HG03066 (cell line): ENCODE results near the gene TTC31.
"Not testable (repeated sequence)": the region's sequence is repeated elsewhere in the genome, so short reads cannot be mapped to it uniquely, and the experiment has no call there.

Source experiments
- ATAC-seq: cut with Tn5 transposase; IDR thresholded peaks from one replicate; pipeline ENCODE4 v1.9.1; 2021; ENCODE audit warnings: low read depth; ENCODE audit not compliant: unreplicated experiment

TTC31 gene

DNA sequence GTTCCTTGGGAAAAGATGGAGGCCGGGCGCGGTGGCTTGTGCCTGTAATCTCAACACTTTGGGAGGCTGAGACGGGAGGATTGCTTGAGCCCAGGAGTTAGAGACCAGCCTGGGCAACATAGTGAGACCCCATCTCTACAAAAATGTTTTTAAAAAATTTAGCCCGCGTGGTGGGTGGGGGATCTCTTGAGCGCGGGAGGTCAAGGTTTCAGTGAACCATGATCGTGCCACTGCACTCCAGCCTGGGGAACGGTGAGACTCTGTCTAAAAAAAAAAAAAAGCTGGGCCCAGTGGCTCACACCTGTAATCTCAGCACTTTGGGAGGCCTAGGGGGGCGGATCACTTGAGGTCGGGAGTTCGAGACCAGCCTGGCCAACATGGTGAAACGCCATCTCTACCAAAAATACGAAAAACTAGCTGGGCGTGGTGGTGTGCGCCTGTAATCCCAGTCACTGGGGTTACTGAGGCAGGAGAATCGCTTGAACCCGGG, 839 bp downstream of the TTC31 start:
- not testable (repeated sequence) for ATAC-seq

DNA sequence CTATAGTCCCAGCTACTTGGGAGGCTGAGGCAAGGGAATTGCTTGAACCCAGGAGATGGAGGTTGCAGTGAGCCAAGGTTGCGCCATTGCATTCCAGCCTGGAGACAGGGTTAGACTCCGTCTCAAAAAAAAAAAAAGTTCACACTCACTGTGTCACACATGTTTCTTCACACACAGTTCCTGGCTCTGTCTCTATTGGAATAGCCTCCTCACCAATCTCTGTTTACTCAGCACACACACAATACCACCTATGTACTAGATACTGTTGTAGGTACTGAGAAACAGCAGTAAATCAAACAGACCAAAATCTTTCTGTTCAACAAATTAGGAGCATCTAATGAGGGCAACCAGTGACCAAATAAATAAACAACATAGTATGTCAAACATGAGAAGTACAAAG, 3.3 kb downstream of the TTC31 start:
- no peak for ATAC-seq

DNA sequence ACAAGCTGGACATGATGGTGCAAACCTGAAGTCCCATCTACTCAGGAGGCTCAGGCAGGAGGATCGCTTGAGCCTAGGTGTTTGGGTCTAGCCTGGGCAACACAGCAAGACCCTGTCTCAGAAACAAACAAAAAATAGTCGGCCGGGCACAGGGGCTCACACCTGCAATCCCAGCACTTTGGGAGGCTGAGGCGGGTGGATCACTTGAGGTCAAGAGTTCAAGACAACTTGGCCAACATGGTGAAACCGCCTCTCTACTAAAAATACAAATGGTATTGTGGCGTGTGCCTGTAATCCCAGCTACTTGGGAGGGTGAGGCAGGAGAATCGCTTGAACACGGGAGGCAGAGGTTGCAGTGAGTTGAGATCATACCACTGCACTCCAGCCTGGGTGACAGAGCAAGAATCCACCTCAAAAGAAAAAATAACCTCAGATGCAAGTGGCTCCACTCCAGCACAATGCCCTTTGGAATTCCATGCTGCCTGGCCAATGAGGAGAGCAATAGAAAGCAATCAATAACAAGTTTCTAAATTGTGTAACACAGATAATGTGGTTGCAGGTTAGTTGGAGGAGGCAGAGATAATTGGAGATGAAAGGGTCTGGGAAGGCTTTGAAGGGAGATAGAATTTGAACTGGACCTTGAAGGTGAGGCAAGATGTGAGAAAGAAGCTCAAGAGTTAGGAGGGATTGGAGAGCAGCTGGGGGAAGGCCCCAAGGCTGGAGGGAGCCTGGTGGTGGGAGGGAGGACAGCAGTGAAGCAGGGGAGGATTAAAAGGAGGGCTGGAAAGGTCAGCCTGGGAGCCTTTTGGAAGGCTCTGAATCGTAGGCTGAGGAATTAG, 6.0 kb downstream of the TTC31 start:
- ATAC-seq, result no peak

DNA sequence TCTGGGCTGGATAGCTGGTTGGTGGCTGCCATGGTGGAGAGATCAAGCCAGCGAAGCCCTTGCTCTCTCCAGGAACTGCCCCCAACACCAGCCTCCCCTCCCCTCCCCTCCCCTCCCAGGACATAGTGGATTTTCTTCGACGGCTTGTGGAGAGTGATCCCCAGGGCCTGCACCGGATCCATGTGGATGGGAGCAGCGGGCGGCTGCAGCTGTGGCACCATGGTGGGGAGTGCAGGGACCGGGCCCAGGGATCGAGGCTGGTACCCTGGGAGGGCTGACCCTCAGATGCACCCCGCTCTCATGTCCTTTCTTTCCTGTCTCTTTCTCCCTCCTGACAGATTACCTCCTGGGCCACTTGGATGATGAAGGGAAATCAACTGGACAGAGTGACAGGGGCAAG, 7.0 kb downstream of the TTC31 start:
- no peak for ATAC-seq

DNA sequence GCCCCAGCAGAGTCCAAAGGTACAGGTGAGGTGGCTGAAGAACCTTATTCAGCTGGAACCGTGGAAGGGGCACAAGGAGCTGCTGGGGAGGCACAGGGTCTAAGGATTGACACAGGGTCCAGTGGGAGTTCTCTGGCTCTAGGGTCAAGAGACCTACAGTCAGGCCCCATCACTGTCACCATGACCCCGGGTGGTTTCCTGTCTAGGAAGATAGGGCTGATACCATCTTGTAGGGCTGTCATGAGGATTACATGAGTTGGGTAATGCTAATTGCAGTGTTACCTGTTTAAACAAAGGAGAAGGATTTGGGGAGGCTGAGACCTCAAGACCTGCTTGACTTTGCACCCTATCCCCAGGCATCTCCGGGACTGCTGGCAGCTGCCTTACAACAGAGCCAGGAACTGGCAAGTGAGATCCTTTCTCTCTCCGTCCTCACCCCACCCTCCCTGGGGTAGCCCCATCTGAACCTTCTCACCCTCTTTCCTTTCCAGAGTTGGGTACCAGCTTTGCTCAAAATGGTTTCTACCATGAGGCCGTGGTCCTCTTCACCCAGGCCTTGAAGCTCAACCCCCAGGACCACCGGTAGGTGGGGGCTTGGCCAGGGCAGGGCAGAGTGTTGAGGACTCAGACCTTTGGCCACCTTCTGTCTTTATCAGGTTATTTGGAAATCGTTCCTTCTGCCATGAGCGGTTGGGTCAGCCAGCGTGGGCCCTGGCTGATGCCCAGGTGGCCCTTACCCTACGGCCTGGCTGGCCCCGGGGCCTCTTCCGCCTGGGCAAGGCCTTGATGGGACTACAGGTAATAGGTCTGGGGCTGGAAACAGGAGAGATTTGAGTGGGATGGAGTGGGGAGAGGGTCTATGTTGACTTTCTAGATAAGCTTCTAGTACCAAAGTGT, 9.0 kb downstream of the TTC31 start:
- ATAC-seq, result no peak

DNA sequence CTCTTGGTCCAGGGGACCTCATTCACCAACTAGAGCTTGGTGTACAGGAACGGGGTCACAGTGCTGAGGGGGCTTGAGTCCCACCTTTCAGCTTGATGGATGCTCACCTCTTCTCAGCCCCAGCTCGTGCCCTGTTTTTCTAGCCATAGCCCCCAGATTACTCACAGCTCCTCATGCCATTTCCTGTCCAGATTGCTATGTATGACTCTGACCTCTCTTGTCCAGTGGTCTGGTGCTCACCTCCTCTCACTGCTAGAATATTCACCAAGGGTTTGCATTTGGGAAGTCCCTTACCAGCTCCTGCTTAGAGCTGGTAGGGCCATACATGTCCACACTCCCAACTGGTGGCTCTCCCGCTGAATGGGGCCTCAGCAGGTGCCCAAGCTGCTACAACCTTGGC, 10.7 kb downstream of the TTC31 start:
- no peak for ATAC-seq

DNA sequence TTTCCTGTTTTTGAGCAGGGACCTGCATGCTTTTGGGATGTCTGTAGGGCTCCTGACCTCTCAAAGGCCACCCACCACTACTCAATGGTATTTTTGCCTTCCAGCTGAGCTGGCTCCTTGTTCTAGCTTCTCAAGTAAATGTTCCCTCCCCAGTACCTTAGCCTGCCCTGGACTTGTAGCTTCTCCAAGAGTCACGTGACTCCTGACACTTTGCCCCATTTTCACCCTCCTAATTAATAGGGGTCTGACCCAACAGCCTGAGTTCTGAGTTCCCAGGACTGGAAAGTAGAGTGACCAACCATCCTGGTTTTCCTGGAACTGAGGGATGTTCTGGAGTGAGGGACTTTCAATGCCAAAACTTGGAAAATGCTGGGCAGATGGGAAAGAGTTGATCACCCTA, 12.6 kb downstream of the TTC31 start:
- no peak for ATAC-seq

DNA sequence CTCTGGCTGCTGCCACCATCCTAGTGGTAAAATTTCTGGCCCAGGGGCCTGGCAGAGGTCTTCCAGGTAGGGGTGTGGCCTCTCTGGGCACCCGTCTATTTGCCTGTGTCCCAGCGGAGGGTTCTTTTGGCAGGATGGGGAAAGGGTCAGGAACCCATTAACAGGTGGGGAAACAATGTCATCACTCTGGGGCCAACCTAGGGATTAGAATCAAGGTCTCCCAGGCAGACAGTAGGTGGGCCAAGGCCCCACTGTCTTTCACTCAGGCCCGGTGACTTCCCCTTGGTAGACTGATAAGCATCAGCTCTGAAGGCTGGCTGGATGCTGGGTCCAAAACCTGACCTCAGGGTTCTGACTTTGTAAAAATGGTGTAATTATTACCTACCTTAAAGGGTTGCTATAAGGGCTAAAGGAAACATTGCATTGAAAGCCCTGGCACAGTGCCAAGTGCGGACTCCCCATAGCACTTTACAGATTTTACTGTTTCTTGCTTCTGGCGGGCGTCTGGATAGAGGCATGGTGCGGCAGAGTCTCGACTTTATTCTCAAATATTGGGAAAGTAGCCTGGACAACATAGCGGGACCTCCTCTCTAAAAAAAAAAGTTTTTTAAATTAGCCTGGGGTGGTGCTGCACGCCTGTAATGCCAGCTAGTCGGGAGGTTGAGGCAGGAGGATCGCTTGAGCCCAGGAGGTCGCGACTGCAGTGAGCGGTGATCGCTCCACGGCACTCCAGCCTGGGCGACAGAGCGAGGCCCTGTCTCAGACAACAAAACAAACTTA, 14.3 kb downstream of the TTC31 start:
- no peak for ATAC-seq

DNA sequence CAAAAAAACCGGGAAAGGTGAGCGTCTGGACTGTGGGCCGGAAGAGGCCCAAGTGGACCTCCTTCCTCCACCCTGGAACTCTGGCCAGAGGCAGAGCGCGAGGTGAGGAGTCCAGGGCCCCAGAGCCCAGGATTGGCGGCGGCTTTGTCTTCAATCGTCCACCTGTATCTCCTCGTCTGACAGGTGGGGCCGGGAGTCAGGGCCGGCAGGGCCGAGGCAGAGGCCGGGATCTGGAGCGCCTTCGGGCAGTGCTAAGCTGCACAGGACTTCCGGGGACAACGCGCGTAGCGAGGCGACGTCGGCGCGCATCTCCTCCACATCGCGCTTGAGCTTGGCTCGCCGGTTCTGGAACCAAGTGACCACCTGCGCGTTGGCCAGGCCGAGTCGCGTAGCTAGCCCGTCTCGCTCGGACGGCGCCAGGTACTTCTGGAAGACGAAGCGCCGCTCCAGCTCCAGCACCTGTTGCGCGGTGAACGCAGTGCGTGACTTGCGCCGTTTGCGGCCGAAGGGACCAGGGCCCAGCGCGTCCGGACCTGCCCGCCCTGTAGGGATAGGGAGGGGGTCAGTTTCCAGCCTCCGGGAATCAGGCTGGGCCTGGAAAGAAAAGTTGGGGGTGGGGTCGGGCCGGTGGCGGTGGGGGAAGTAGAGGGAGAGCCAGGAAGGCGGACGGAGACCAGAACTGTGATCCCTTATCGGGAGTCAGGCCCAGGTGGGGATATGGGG, 15.1 kb downstream of the TTC31 start:
- no peak for ATAC-seq

DNA sequence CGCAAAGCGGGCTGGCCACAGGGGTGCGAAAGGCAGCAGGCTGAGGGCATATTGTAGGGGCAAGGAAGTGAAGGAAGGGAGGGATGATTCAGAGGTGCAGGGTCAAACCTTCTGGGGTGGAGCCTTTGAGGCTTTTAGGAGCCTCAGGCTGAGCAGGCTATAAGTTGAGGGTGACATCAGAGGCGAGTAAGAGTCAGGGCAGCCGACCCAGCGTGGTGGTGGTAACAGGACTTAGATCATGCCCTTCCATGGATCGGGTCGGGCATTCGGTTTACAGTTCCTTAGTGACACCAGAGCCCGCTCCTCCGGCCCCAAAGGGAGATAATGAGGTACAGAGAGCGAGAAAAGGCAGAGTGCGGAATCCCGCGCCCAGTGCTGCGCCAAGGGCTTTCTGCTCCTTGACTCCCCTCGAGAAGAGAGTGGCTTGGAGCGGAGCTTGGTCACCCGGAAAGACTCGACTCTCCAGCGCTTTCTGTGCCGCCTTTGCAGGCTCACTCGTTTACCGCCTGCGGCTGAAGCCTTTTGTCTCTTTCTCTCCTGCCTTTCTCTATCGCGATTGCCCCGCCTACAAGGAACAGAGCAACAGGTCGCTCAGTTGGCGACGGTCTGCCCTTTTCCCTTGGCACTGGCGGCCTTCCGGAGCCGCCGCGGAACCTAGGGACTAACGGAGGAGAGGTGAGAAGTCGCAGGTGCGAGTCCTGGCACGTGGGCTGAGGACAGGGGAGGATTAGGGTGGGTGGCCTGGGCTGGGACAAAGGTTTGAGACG, 15.8 kb downstream of the TTC31 start:
- ATAC-seq, result no peak

DNA sequence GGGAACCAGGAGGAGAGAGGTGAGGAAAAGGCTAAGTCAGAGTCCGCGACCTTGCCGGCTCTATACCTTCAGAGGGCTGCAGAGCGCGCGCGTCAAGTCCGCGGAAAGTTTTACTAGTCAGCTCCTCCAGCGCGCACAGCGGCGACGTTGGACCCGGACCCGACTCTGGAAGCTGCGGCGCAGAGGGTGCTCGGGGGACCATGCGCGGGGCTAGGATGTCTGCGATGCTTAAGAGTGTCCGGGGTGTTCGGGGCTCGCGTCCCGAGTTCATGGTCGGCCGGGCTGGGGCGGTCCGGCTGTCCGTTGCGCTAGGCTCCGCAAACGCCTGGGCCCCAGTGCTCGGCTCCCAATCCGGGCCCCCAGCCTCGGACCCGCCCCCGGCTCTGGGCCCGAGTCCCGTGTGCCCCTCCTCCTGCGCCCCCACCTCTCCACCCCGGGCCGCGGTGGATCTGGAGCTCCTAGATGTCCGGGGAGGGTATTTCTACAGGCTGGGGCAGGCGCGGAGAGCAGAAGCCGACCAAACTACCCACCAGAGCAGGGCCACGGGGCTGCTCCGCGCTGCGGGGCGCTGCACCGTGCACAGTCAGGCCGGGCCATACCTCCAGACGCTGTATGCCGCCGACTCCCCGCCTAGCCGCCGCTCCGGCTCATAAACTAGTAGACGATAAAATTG, 16.5 kb downstream of the TTC31 start, which contains the start of gene LBX2:
TSS of gene LBX2 (minus strand) at position 337 of the 673 bp plus-strand sequence. CDS start at position 271, 66 bp downstream.
- no peak for ATAC-seq

DNA sequence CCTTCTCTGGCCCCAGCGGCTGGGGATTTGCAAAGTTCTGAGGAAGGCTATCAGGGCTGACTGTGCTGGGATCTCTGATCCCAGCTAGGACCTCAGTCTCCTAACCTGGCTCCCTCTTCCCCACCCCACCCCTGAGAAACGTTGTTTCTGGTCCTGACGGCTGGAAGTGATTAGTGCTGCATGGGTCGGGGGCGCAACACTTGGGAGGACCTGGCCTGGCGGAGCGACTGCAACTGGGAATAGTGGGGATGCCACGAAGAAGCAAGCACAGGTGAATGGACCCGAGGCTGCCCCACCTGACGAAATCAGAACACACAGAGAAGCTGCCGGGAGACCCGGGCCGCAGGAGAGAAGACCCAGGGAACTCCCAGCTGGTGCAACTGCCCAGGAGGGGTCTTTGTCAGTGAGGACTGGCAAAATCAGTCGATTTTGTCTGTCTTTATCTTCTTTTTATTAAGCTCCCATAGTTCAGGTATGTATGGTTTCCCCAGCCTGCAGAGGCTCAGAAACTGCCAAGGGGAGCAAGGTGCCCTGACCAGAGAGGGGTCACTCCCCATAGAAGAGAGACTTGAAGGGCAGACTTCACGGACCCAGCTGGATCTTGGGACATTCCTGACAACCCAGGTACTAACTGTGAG, 17.2 kb downstream of the TTC31 start:
- ATAC-seq, result no peak

DNA sequence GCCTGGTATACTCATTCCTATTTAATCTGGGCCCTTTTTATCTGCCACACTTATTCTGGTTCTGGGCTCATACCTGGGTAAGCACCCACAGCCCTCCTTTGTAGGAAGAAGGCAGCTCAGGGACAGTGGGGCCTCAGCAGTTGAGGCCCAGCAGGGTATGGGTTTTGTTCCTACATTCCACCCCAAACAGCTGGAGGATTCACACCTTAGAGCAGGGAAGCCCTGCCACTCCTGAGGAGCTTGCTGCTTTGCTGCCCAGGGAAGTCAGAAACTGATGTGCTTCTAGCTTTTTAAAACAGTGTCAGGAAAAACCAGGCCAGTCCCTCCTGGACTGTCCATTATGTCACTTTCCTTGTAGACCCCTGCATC, 17.7 kb downstream of the TTC31 start:
- ATAC-seq, result no peak

DNA sequence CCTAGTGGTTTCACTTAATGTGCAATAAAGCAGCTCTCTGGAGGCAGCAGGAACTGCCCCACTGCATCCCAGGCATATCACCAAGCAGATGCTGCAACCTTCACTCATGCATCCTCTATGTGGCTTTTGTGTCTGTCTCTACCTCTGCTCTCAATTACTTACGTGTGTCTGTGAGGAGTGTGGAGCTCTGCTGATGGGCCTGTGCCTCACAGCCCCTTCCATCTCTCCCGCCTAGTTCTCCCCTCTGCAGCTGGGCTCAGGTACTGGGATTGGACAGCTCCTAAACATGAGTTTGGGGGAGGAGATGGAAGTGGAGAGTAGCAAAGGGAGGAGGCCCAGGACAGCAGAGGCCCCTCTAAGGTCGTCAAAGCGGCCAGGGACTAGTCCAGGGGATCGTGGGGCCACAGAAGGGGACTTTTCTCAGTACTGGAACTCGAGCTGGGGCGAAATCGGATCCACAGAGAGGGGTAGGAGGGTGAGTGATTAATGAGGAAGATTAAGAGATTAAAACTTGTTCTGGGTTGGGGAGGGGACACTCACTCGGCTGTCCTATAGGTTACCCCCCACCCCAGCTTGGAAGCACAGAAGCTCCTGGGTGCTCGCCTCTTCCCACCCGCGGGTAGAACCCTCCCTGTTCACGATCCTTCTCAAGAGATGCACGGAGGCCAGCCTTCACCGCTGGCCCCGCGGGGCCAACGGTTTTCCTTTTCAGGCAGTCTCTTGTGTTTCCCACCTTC, 18.6 kb downstream of the TTC31 start:
- no peak for ATAC-seq

DNA sequence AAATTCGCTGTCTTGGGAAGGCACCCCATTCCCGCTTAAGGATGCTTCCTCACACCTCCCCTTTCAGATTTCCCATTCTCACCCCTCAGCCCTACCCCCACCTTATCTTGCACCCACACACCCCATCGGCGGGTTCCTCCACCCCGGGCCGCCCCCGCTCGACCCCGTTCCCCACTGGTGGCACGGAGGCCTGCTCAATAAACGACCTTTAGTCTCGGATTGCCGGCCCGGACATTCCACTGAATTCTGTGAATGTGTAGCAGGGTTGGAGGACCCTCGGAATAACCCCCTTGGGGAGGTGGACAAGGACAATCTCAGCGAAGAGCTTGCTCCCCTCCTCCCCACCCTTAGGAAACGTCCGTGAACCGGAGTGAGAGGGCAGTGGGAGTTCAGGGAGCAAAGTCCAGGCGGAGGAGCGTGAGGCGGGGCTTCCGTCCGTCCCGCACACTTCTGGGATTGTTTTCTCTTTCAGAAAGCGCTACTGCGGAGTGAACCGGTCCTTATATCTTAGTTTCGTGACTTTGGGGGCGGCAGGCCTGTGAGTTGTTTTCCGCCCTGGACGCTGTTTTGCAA, 19.4 kb downstream of the TTC31 start:
- ATAC-seq, result no peak

DNA sequence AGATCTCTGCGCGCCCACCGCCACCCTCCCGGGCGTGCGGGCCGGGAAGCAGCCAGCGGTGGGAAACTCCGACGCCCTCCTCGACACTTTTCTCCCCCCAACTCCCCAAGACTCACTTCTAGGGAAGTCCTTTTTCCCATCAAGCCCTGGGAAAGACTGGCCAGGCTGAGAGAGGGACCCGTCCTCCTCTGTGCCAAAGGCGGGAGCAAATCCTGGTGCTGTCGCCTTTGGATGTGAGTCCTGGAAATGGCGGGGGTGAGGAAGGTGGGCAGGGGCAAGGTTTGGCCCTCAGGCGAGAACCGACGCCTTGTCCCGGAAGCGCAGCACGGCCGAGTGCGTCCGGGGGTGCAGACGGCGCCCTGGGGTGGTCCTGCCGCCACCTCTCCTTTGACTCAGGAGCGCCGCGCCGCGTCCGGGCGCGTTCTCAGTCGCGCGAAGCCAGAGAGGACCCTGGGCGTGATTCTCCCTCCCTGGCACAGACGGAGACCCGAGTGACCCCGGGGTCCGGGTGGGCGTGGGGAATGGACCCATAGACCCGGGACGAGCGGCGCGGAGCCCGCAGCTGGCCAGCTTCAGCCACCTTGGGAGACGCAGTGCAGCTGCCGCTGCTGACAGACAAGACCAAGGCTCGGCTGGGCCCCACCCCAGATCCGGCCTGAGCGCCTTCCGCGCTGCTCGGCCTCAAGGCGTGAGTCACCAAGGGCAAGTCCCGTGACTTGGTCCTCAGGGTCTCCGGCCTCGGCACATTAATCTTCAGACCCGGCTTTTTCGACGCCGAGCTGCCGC, 20.0 kb downstream of the TTC31 start:
- ATAC-seq, result peak; percentile 43
